Gastrocnemius medialis (tissue), 4 donors: ENCODE measurements around the gene DNAJC1.

ENCODE experiments used
- POLR2A ChIP-seq, 2 donors: fragments of 450-650 bp; IDR thresholded peaks; one replicate each; pipeline ENCODE4 v1.6.1; 2017; ENCODE audit warnings: antibody characterized with exemption in 2 of 2, mild to moderate bottlenecking in 2 of 2, moderate library complexity in 2 of 2
- TF ChIP-seq, protein P1 (sequence below), 5 experiments: fragments of 450-650 bp in 3 of 5; fragments of 200-600 bp in 2 of 5; sonication (generic) in 2 of 5; IDR thresholded peaks in 4 of 5; conservative IDR thresholded peaks in 1 of 5; 1 replicate in 4 of 5; 2 replicates in 1 of 5; pipeline ENCODE4 v1.5.1; 2016 to 2019; ENCODE audit warnings: antibody characterized with exemption in 5 of 5, mild to moderate bottlenecking in 3 of 5, moderate library complexity in 3 of 5

DNA sequence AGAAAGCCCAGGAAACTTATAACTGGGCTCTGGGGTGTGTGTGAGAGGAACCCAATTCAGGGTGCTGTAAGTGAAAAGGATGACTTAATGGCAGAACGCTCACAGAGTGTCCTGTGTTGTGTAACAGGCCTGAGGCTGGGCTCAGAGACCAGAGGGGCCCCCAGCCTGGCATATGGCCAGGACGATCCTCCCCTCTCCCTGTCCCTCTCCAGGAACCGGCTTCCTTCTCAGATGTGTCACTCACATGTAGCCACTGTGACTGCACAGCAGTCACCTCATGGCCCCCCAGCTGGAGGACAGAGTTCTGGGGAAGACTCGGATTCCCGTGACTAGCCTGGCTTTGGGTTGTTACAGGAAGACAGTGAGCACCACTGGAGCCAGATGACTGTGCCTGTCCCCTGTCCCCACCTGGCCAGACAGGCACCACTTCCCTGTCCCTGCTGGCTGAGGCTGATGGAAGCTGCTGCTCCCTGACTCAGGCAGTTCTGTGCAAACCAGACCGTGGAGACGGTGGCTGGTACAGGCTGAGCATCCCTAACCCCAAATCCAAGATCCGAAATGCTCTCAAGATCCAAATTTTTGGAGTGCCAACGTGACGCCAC is 249.0 kb downstream of the DNAJC1 start:
- TF ChIP-seq, protein P1, sequence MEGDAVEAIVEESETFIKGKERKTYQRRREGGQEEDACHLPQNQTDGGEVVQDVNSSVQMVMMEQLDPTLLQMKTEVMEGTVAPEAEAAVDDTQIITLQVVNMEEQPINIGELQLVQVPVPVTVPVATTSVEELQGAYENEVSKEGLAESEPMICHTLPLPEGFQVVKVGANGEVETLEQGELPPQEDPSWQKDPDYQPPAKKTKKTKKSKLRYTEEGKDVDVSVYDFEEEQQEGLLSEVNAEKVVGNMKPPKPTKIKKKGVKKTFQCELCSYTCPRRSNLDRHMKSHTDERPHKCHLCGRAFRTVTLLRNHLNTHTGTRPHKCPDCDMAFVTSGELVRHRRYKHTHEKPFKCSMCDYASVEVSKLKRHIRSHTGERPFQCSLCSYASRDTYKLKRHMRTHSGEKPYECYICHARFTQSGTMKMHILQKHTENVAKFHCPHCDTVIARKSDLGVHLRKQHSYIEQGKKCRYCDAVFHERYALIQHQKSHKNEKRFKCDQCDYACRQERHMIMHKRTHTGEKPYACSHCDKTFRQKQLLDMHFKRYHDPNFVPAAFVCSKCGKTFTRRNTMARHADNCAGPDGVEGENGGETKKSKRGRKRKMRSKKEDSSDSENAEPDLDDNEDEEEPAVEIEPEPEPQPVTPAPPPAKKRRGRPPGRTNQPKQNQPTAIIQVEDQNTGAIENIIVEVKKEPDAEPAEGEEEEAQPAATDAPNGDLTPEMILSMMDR (IDR thresholded peaks at IDR 0.05 in 4 of 5, conservative IDR thresholded peaks at IDR 0.05 in 1 of 5): no peak
- TF ChIP-seq POLR2A (IDR thresholded peaks at IDR 0.05): no peak
